Amniotic epithelial cell (primary cell): ENCODE measurements around the gene APBA2.

Experiments
- DNase-seq: peaks from one replicate; pipeline ENCODE4 v3.0.0-alpha.2; 2010; ENCODE audit warnings: low read depth

Gene APBA2

DNA sequence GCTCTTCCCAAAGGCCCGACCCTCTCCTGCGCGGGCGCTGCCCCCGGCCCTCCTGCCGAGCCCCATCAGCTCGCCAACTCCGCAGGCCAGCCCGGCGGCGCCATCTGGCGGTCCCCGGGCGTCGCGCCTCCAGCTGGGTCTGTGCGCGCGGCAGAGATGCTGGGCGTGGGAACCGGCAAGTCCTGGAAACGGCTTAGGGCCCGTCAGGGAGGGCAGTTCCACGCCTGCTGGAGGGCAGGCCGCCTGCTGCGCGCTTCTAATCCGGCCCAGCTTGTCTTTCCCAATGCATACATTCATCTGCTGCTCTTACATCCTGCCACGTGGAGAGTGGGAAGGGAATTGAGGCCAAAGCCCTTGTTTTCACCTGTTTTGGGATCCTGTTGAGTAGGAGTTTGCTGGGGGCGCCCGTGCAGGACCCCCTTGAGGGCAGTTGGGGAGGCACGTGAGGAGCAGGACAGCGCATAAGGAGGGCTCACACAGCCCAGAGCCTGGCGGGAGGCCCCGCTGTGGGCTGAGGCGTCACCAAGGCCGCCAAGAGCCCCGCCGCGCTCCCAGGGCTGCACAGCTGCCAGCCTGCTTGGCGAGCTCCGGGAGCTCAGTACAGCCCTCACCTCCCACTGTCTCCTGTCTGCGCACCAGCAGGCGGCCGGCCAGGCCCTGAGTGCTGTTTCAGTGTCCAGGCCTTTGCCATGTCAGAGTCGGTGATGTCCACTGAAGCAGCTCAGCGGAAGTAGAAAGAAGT lies 218.2 kb downstream of the APBA2 start:
- DNase-seq, result peak; percentile 70

DNA sequence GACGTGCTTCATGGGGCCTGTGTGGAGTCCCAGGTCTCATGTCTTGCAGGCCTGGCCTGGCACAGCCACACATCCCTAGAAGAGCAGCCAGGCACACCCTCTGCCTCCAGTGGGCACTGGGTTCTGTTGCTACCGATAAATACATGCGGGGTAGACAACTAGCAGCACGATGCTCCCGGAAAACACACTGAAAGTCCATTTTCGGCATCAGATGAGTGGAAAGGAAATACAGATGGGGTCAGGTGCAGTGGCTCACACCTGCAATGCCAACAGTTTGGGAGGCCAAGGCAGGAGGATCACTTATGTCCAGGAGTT lies 218.7 kb downstream of the APBA2 start:
- no peak for DNase-seq

DNA sequence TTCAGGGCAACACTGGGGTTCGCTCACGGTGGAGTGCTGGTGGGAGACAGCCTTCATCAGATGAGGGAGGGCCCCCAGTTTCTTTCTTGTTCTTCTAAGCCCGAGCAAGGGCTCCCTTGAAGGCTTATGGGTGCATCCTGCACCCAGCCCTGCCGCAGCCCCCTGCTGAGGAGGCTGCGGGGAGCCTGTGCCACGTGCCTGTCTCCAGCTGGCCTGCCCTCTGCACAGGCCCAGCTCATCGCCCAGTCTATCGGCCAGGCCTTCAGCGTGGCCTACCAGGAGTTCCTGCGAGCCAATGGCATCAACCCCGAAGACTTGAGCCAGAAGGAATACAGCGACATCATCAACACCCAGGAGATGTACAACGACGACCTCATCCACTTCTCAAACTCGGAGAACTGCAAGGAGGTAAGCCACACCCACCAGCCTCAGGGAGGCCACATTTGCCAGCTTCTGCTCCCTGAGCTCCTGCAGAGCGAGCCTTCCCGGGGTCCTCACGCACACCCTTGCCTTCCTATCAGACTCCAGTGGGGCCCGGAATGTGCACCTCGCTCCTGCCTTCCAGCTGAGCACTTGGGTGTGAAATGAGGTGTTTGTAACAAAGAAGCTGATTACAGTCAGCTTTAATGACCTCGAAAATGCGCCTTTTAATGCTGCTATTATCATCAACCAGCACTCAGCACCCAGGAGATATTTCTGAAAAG lies 219.5 kb downstream of the APBA2 start:
- no peak for DNase-seq

DNA sequence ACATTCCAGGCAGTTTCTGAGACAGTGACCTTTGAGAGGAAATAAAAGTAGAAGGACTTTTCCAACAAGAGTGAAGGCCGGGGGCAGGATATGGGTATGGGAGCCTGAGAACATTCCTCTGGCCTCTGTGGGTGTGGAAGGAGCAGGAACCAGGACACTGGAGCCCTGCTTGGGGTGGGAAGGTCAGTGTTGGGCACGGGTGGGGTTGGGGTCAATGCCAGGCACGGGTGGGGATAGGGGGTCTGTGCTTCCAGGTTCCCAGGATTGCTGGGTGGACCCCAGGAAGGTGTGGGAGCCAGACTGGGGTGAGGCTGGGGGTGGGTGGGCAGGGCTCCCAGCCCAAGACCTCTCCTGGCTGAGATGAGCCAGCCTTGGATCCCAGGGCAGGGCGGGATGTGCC lies 220.3 kb downstream of the APBA2 start:
- no peak for DNase-seq

DNA sequence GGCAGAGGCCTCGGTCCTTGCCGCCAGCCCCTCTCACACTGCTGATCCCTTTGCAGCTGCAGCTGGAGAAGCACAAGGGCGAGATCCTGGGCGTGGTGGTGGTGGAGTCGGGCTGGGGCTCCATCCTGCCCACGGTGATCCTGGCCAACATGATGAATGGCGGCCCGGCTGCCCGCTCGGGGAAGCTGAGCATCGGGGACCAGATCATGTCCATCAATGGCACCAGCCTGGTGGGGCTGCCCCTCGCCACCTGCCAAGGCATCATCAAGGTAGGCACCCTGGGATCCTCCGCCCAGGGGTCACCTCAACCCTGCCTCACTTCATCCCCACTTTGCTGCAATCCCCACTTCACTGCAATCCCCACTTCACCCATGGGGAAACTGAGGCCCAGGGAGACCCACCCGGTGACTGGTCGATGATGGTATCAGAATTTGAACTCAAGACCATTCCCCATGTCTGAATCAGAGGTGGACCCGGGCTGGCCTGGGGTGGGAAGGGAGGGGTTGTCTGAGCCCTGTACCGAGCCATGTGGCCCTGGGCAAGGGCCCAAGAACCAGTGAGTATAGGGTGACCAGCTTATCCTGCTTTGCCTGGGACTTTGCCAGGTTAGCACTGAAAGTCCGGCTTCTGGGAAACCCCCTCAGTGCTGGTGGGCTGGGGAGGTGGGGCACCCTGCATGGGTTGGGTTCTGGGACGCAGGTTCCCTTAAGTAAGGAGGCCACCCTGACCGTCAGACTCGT lies 220.9 kb downstream of the APBA2 start:
- DNase-seq, result no peak

DNA sequence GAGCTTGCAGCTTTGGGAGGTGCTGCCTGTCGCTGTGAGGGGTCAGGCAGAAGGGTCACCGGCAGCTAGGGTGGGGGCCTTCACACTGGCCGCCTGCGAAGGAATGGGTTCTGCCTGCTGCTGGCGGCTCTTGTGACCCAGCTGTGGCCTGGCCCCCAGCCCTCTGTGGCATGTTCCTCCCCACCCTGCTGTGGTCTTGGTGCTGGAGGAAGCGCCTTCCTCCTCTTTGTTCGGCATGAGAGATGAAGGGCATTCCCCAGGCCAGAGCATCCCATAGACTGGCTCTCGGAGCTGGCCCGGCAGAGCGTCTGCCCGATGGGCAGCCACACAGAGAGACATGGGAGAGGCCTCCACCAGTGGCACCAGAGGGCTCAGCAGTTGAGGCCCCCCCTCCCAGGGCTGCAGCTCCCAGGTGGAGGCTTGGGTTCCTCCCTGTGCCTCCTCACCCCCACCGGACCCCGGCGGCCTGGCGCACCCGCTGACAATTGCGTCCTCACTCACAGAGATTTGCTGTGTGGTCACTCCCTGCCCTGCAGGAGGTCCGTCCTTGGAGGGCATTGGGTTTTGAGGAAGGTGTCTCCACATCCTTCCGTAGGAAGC lies 221.6 kb downstream of the APBA2 start:
- DNase-seq, result no peak

DNA sequence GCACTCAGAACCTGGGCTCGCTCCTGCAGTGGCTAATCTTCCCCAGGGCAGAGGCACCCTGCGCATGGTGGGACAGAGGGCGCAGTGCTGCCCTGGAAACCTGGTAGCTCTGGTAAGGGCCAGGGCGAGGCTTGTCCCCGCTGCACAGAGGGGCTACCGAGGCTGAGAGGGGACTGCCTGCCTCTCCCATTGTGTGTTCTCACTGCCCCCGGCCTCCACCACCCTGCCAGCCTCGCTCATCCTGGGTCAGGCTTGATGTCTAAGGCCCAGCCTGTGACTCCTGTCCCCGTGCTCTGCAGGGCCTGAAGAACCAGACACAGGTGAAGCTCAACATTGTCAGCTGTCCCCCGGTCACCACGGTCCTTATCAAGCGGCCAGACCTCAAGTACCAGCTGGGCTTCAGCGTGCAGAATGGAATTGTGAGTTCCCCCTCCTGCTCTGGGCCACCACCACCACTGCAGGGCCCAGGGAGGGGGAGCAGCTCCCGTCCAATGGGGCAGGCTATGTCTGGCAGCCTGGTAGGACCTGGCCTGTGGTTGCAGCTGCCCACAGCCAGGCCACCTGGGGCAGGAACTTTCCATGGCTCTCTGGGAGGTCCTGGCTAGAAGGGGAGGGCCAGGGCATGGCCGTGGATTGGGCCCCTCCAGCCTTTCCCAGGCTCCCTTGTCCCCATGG lies 222.3 kb downstream of the APBA2 start:
- no peak for DNase-seq

DNA sequence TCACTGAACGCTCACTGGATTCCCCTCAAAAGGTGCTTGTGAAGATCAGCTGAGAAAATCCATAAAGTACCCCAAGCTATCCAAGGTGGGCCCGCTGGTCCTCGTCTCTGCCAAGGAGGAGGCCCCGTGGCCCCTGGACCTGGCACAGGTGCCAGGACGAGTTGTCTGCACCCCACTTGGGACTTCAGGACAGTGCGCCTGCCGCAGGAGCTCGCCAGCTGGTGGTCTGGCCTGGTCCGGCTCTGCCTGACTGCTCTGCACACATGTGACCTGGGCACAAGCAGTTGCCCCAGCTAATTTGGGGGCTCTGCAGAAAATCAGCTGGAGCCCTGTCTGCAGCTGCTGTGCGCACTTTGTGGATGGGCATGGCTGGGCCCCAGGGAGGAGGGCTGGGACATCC lies 224.0 kb downstream of the APBA2 start:
- DNase-seq, result no peak

DNA sequence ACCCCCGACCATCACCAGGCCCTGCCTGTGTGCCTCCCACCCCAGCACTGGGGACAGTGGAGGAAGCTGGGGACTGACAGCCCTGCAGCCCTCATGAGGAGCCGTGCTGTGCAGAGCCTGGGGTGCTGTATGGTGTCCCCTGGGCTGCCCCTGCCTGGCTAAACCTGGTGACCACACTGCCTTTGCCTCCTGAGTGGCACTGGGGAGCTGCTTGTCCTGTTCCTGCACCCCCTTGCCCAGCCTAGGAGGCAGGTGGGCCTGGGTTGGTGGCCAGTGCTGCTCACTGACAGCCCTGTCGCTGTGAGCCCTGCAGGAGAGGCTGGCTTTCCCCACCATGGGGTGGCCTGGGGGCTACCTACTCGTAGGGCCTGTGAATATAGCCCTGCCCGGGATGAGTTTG lies 224.4 kb downstream of the APBA2 start:
- DNase-seq, result no peak

DNA sequence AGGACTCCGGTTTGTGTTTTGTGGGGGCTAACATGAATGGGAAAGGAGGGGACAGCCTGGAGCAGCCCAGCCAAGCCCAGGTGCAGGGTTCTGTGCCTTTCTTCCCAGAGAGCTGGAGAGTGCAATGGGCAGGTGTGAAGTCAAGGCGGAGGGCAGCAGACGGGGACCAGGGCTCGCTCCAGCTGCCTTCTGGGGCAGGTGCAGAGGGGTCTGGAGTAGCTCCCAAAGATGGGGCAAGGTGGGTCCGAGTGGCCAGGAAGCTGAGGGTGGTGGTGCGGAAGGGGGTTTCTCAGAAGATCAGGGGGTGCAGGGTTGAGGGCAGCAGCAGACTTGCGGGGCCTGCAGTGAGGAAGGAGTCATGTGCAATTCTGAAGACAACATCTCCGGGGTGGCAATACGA lies 225.0 kb downstream of the APBA2 start:
- no peak for DNase-seq

DNA sequence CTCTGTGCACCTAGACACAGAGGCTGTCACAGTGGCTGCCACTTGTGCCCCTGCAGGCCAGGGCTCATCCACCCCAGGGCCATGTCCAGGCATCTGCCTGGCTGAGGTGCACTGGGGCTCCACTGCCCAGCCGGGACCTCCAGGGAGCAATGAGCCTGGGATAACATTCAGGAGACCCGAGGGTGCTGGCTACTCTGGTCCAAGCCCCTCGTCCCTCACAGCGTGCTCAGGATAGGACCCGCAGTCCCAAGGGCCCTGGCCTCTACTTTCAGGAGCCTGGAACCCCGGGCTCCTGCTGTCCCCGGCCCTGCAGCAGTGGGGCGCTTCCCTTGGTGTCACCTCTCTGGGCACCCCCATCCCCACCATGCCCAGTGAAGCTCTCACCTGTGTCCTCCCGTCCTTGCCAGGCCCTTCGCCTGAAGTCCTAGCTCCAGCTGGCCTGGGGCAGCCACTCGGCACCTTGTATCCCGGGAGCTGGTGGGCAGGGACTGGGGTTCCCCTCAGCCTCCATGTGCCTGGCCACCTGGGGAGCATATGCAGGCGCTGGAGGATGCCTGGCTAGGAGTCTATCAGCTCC lies 226.0 kb downstream of the APBA2 start:
- no peak for DNase-seq

DNA sequence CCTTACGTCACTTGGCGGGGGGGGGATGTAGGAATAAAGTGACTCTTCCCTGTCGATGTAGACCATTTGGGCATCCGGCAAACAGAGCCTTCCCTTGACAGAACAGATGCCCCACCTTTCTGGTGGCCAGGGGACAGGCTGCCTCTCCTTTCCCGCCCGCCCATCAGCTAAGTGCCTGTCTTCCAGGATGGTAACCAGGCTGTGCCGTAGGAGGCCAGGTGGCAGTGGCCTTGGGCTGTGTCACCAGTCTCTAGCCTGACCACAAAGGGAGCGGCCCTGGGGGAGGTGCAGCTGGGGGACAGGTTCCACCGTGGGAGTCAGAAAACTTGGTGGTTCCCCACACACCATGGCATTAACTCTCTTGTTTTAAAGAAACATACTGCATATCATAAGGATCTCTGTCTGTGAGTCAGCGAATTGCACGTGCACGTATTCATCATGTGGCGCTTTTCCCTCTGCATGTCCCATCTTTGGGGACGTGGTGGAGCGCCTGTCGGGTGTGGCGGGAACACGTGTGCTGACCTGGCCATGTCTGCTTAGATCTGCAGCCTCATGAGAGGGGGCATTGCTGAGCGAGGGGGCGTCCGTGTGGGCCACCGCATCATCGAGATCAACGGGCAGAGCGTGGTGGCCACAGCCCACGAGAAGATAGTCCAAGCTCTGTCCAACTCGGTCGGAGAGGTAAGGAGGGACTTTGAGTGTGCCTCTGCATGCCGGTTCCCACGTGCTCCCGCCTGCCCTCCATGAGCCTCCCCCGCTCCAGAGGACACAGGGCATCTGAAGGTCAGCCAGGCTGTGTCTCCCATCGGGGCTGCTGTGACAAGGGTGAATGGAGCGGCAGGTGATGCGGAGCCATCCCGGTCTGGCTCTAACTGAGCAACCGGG lies 227.8 kb downstream of the APBA2 start:
- DNase-seq, result no peak

DNA sequence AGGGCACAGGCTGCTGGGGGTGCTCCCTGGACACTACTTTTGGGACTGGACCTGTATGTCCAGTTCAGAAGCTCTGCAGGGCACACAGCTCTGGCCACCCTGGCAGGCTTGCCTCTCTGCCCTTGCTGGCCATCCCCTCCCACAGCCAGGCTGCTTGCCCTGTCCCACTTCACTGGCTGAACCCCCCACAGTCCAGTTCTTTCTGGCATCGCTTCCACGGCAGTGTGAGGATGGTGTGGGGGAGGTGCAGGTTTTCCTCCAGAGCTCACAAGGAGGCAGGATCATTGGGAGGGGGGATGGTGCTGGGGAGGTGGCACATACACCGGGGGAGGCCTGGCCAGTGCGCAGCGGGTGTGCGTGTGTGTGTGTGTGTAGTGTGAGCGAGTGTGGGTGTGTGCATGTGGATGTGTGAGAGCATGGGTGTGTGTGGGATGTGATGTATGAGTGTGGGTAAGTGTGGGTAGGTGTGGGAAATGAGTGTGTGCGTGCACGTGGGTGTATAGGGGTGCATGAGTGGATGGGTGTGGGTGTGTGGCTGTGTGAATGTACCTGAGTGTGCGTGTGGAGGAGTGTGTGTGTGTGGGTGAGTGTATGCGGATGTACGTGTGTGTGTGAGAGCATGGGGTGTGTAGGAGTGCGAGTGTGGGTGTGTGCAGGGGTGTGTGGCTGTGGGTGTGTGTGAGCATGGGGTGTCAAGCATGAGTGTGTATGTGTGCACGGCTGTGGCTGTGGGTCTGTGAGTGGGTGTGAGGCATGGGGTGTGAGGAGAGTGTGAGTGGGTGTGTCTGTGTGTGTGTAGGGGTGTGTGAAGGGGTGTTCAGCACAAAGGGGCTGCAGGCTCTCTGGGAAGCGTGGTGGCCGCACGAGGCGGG lies 228.7 kb downstream of the APBA2 start:
- no peak for DNase-seq

DNA sequence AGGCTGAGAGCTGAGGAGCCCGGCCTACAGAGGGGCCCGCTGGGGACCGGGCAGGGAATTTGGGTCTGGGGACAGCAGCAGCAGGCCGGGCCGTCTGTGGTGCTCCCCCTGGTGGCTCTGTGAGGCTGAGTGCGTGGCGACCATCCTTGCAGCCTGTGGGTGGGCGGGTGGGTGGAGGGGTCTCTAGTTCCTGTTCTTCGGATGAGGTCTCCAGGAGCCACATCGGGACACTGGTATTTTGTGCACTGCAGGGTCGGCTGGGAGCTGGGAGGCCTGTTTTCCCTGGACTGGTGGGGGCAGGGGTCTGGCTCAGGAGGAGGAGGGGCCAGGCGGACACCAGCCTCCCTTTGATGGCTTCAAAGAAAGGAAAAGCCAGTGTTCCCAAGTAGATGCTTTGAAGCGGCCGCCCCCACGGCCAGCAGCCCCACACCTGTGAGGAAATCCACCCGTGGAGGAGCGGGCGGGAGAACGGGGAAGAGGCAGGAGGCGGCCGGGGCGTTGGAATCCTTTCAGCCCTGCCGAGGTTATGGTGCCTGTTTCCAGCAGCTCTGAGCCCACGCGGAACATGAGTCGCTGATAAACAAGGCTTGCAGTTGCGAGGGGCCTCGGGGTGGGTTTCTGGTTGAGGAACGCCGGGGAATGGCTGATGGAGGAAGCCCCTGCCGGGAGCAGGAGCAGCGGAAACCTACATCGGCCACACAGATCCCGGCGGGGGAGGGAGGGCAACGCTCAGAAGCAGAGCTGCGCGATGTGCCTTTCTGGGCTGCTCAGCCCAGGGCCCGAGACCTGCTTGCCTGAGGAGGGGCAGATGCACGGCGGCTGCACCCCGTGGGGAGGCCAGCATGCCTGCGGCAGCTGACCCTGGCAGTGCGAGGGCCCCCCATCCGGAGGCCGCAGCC lies 229.6 kb downstream of the APBA2 start:
- DNase-seq, result peak; percentile 23

DNA sequence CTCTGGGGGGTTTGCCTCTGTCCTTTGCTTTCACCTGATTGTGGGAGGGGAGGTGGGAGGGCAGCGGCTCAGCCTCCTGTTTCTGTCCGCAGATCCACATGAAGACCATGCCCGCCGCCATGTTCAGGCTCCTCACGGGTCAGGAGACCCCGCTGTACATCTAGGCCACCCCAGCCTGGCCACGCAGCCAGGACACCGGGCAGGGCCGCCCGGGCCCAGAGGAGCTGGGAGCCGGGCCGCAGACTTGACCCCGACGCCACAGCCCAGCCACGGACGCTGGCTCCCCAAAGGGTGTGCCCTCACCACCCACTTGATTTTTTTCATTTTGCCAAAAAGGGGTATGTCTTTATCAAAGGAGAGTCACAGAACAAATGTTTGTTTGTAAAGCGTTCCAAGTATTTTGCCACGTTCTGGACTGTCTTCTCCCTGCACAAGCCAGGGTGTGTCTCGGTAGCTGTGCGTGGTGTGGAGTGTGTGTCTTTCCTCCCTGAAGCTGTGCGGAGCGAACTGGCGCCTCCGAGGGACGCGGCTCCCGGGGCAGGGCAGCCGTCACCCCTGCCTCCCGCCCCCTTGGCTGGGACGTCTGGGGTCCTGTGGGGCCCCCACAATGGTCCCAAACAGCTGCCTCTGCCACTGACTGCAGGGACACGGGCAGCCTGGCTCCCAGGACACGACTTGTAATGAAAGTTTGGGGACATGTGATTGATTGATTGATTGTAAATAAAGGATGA lies 231.4 kb downstream of the APBA2 start:
- no peak for DNase-seq

DNA sequence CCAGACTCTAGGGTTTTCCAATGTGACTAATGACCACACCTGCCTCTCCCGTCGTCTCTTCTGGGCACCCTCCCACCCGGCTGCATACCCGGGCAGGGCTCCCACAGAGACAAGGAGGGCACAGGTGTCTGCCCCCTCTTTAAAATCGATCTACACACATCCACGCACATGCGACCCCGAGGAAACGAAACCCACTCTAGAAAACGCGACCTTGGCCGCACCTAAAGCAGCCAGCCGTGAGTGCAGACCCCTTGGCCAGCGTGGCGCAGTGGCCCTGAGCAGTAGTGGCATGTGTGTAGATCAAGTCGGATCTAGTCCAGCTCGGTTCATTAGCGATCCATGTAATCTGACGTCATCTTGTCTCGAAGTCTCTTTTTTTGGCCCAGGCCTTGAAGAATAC lies 232.0 kb downstream of the APBA2 start:
- no peak for DNase-seq

DNA sequence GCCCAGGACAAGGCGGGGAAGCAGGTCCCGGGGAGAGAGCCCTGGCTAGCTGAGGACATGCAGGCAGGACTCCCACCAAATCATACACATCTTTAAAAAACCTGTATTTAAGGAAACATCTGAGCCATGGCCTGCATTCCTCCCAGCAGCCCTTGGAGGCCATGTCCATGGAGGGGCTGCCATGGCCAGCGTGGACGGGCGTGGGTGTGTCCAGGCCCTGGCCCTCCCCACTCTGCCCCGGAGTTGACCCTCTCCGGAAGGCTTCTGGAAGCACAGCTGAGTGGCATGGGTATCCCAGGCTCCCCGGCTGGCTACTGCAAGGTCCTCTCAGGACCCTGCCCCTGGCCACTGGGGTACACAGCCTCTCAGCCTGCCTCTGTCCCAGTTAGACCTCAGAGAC lies 234.1 kb downstream of the APBA2 start:
- no peak for DNase-seq
